ENCODE results near the gene ALAD.

DNA sequence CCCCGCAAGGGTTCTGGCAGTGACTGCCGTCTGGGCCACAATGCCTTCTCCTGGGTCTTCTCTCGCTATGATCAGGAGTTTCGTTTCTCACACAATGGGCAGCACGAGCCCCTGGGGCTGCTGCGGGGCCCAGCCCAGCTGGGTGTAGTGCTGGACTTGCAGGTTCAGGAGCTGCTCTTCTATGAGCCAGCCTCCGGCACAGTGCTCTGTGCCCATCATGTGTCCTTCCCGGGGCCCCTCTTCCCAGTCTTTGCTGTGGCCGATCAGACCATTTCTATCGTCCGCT, 31.3 kb downstream of the ALAD start:
- TF ChIP-seq CTCF (IDR thresholded peaks at IDR 0.05) (no peak), POLR2A (IDR thresholded peaks at IDR 0.05) (no peak)
